Glomerular endothelial cell (primary cell): ENCODE data around the gene PRKD1. TPM values are rescaled to one million over a fixed set of nuclear protein-coding genes. Genes with fewer than 3 reads are reported as not detected.

ENCODE experiments used
- DNase-seq: peaks from one replicate; pipeline ENCODE4 v3.0.0-alpha.2; 2011; ENCODE audit warnings: low read depth, low spot score; ENCODE audit errors: extremely low read depth
- total RNA-seq: library from RNA; depleted of rRNA; stranded (reverse); fragments of >200 nt; gene quantifications from 2 replicates; pipeline ENCODE4 v1.2.3, GENCODE V29; 2015

Gene PRKD1
- total RNA-seq, 1 donor from 2014 or later, result 7.2 TPM

GRCh38 chr14:29687071-29687765 lies 240.4 kb downstream of the PRKD1 start:
- DNase-seq, result no peak

DNA sequence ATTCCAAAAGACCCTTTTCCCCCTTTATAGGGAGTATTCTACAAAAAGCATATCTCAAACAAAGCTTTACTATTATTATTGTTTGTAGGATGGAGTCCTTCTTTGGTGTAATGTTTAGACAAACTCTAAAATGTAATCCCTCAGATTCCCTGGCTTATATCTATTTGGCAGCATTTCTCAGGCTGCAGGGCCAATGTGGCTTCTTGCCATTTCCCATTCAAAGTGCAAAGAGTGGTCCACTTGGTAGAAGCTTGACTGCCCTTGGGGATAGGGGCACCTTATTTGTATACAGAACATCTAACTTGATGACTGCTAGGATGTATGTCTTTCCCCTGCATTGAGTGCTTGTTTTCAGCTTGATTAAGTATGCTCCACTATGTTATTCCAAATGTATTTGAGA lies 242.7 kb downstream of the PRKD1 start:
- DNase-seq, result no peak

DNA sequence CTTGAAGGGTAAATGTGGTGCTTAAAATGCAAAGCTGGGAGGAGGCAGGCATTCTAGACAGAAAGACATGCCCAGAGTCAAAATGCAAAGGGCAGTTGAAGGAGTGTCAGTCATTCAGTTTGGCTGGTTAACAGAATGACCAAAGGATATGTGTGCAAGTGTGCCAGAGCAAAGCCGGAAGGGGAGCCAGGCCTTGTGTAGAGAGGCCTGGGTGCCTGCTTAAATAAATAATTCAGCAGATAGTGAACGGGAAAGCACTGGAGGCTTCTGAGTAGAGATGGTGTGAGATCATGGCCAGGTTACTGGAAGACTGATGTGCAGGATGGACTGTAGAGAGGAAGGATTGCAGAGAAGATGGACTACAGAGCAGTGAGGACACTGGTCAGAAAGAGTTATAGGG lies 244.9 kb downstream of the PRKD1 start:
- DNase-seq, result no peak

DNA sequence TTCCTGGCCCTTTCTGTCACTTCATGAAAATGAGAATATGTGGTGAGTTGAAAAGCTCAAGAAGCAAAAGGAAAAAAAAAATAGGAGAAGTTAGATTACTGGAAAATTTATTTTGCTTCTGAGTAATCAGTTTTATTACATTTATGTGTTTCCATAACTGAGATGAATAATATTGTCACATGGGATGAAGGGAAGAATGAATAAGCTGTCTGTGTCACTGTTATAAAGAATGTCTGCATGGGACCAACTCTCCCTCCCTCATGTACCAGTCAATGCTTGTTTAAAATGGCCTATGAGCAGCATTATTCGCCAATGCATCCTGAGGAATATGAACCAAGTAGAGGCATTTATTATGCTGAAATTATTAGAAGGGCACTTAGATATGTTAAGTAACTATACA lies 246.3 kb downstream of the PRKD1 start:
- no peak for DNase-seq

DNA sequence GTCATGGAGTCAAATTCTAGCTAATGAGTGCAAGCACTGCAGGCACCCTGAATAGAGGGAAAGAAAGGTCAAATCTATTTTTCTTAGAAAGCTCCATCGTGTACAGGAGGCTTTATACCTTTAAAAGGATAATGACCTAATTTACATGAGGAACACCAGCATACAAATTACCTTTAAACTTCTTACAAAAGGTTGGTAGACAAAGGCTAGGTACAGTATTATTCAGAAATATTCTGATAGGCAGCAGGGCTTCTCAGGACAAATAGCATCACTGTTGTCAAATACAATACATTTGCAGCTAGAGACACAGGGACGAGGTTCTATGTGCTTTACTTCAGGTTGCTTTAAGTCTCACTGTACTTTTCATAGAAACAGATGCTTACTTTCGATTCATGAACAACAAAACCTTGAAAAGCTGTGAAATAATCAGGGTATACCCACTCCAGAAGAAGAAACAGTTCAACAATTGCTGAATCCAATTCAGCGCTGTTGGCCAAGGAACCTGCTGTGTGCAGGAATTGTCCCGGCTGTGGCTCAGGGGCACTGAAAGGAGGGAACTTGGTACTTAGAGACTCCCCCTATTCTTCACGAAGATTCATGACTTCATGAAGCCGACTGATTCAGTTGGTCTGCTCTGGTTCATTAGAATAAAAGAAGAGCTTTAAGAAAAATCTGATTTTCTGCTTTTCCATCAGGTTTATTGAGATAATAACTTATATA lies 252.9 kb downstream of the PRKD1 start:
- DNase-seq, result no peak

DNA sequence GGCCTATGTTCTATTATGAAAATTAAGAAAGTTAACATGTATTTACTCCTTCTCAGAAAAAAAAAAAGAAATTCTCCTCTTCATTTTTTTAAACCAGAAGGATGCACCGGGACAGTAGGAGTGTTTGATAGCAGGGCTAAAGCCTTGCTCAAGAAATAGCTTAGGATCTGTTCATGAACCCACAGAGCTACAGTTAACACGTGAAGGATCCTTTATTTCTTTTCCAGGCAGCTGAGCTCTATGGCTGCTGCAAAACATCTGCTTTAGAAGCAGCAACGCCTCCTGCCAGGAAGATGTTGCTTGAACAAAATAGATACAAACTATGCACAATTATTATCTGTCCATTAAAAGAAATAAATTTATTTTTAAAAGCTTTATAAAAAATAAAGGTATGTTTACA lies 254.8 kb downstream of the PRKD1 start:
- no peak for DNase-seq

- DNase-seq, result no peak
Observed at GRCh38 chr14:29671034-29671433, 256.6 kb downstream of the PRKD1 start.

DNA sequence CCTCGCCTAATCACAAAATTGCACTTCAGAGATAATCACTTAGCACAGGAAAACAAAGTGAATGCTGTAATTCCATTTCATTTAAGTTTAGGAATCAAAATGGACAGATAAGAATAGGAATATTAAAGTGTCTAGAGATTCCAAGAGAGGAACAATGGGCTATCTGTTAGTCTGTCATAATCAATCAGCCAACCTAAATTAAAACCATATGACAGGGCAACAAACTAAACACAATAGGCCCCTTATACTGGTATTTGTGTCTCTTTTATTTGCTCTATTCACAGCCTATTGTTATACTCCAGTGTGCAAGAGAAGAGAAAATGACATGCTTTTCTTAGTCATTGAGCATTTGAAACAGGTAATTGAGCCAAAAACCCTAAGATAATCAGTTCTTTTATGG lies 259.4 kb downstream of the PRKD1 start:
- DNase-seq, result no peak

DNA sequence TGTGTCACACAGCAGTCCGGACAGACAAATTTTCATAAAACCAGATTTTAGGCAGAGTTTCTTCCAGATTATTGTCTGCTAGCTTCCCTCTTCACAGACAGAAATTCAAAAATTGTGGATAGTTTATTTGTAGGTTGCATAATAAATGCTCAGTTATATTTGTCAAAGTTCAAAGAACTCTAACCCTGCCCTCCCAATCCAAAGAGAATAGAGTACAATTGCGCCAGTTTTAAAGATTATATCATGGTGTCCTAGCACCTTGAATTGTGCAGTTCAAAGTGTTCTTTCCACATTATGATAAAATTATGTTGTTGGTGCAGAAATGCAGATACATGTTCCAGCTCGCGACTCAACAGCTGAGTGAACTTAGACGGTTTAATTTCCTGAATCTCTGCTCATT lies 263.1 kb downstream of the PRKD1 start:
- DNase-seq, result no peak

DNA sequence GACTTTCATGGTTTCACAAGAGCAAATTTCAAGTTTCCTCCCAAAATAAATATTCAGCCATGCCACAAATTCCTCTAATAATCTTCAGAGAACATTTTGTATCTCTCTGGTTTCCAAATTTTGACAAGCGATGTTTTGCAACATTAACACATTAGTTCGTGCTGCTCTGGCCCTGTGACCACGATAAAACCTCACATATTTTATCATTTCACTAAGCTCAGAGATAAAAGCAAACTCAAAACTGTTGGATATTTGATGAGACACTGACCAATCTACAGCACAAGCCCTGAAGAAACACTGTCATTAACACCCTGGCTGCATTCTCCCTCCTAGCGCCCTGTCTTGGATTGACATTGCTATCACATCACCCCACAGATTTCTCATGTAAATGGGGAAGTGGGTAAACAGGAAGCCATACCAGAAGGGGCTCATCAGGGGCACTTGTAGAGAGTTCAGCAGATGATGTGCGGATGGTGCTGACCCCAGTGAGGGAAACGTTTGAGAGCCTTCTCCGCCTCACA lies 264.3 kb downstream of the PRKD1 start:
- DNase-seq, result no peak

DNA sequence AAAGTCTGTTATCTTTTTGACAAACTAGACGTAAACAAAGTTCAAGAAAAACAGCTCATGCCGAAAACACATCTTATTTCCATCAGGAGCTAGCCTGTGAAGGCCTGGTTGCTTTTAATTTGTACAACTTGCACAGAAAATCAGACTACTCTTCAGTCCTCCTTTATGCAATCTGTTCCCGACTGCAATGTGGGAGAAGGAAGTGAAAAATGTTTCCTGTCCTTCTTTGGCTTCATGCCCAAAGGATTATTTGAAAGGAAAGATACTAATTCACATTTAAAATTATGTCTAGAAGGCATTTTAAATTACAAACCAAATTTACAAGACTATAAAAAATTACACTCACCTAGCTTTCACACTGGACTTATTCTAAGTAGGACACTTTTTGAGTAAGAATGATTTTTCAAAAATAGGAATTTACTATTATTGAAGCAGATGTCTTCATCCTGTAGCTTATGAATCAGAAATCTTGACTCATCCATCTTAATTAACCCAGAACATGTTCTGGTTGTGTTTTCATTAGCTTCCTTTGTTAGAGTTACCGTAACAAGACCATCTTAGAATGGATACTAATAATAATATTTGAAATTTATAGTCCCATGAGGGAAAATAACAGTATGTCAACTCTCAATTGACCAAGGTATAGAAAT lies 272.6 kb downstream of the PRKD1 start:
- DNase-seq, result peak; percentile 25

DNA sequence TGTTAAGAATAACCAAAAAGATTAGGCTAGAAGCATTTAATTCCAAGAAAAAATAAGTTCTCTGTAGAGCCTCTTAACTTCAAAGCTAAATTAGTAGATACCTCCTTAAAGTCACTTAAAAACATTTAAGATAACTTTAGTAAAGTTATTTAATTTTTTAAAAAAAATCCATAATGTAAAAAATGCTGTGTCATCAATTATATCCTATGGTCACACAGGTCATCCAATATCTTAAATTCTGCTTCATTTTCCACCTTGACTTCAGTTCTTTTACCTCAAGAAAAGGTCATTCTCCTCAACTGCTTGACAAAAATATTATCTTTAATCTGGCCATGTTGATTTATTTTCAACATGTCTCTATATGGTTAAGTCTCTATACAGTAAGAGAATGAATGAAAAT lies 274.3 kb downstream of the PRKD1 start:
- DNase-seq, result no peak

DNA sequence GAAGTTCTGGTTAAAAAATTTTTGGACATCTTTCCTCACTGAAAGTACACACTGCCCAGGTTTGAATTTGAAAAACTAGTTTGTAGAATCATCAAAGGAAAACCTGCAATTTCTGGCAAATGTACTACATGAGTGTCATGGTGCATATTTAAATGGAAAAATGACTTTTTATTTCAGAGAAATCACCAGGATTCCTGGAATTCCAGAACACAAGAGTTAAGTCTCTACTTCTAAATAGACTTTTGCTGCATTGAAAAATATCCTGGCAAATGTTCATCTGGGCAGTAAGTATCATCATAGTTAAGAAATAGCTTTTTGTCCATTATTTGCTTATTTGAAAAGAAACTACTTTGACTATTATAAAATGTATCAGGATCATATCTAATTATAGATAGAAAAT lies 275.1 kb downstream of the PRKD1 start:
- no peak for DNase-seq

GRCh38 chr14:29650554-29651269 lies 276.9 kb downstream of the PRKD1 start:
- DNase-seq, result no peak

GRCh38 chr14:29649170-29649569 lies 278.5 kb downstream of the PRKD1 start:
- no peak for DNase-seq

DNA sequence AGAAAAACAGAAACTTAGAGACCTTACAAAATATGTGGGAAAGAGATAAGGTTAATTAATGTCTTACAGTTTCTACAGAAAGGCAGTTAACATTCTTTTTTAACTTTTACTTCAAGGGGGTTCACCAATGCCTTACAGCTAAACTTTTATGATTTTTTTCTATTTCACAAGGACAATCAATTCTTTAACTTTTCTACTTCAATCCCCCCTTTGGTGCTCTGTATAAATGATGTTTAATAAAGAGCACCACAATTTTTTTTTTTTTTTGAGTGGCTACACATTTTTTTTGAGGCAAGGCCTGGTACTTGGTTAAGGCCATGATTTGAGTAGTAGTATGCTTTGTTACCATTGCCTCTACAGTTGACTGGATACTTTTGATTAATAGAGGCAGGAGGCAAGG lies 279.6 kb downstream of the PRKD1 start:
- no peak for DNase-seq

DNA sequence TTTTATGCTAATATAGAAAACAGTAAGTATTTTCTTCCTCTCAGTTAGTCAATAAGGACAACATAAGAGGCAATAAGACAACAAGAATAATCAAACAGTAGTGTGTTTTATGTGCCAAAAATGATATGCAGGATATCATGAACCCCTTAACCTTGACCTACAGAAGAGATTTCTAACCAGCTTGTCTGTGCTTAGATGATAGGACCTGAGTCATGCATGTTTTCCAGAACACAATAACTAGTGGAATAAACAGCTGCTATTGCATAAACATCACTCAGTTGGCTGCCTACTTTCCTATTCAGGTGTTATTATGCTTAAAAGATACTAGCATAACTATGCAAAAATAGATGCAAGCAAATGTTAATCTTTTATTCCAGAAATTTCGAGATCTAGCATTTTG lies 282.5 kb downstream of the PRKD1 start:
- no peak for DNase-seq

DNA sequence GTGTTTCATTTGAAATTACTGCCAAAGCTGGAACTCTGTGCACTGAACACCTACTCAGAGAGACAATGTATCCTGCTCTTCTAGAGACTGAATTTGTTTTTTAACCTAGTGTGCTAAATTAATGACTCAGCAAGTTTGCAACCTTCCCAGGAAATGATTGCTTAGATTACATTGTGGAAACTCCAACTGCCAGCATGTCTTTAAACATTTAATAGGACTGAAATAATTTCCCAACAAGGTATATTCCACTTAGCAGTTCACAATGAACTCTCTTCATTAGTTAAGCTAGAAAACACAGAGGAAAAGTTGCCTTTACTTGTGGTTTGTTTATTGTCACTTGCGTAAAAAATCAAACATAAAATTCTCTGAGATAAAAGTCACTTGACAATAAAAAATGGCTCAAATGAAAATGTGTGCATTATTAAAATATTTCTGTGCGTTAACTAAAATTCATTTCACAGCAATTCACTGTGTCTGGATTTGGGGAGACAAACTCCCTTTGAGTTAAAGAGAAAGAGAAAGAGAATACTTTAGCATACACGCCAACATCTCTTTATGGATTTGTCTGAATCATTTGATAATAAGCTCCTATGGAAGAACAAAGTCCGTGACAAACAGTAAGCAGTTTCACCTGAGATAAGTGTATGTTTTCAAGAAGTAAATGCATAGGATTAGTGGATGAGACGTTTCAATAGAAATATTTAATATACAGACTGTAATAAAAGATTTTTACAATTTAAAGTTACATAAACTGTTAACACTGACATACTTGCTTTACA lies 284.0 kb downstream of the PRKD1 start:
- DNase-seq, result peak; percentile 12

DNA sequence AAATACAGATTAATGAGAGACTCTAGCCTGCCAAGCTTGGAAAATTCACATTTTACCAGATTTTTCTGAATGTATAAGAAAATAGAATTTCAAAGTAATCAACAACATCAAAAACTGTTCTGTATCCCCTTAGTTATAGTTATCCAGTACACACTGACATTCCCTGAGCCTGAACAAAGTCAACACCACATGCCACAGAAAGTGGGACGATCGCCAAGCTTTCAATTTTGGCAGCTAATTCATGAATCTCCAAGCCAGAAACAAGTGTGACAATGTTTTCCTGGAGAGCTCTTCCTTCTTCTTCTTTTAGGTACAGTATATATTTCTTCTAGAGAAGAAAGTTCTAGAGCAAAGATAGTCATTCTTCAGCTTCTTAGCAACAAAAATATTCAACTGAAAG lies 290.2 kb downstream of the PRKD1 start:
- peak; percentile 22 for DNase-seq

DNA sequence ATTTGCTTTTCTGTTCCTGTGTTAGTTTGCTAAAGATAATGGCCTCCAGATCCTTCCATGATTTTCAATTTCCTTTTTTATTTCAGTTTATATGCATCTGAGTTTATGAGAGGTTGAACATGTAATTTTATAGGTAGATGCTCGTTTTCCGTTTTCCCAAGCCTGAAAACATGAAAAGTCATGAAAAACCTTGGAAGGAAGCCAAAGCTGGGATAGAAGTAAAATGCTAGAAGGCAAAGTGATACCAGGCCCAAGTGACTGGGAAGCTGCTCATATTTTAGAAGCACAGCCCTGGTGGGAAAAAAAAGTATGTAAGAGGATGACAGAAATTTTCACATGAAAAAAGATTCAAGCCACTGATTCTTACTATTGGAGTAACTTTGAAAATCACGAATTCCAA lies 290.8 kb downstream of the PRKD1 start:
- no peak for DNase-seq
